ENCODE measurements around the gene GPR108. TPM values are rescaled to one million over a fixed set of nuclear protein-coding genes. Genes with fewer than 3 reads are reported as not detected.

GPR108 gene
- polyA plus RNA-seq, 3 donors: 90.9 to 147 (median 129) TPM

DNA sequence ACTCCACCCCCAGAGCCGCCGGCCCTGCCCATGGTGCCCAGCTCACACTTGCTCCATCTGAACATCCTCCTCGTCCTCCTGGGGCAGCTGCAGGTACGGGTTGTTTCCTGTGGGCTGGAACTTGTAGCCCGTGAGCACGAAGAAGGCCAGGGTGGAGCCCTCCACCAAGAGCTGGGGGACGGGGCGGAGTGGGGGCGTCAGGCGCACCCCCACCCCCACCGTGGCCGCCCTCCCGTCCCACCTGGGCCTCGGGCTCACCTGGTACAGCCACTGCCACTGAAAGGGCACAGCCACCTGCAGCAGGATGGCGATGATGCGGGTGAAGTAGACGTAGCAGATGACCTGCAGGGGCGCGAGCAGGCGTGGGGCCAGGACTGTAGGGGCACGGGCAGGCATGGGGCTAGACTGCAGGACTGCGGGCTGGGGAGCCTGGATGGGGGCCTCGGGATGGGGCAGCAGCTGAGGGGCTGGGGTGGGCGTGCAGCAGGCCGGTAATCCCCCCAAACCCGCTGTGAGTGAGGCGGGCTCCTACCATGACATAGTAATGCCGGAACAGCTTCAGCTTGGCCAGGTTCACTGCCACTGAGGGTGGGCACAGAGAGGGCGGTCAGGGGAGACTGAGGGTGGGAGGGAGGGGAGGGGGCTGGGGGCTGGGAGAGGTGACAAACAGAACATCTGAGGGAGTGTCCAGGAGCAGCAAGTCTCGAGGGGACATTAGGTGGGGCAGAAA lies 6.3 kb downstream of the GPR108 start:
- Histone ChIP-seq H3K4me2 (replicated peaks; ENCODE audit: extremely low read depth, low read length, poor library complexity, severe bottlenecking) (no peak overlapping the region), H3K9ac (ENCODE audit: insufficient read depth, low read length, poor library complexity, severe bottlenecking) (no peak overlapping the region), H3K4me1 (ENCODE audit: control insufficient read depth in 1 of 2, insufficient read depth in 2 of 2, low read length in 2 of 2) (peaks cover 35 to 41% of the 10 kb centered on the region in 2 donors), H3K9me3 (replicated peaks in 1 of 2; ENCODE audit: control insufficient read depth in 1 of 2, insufficient read depth in 1 of 2, low read length in 2 of 2) (no peaks in the 10 kb centered on the region), H3K4me3 (replicated peaks in 1 of 3; ENCODE audit: low read depth in 2 of 3, low read length in 3 of 3) (no peak overlapping the region), H3K36me3 (replicated peaks in 1 of 2; ENCODE audit: control insufficient read depth in 1 of 2, insufficient read depth in 2 of 2, low read length in 2 of 2) (peaks cover 29 to 45% of the 10 kb centered on the region in 2 donors), H3K27me3 (ENCODE audit: control insufficient read depth in 2 of 2, insufficient read depth in 2 of 2, low read length in 2 of 2) (no peaks in the 10 kb centered on the region), H3K79me2 (ENCODE audit: insufficient read depth, low read length) (peaks cover 4% of the 10 kb centered on the region), H2AFZ (ENCODE audit: insufficient read depth, low read depth, low read length, poor library complexity, severe bottlenecking) (no peak overlapping the region), H4K20me1 (ENCODE audit: insufficient read depth, low read length) (peaks cover 7% of the 10 kb centered on the region), H3K27ac (ENCODE audit: low read depth in 1 of 2, low read length in 2 of 2) (no peak overlapping the region)
- Mint-ChIP-seq H3K27me3 (ENCODE audit: low read depth in 3 of 3) (peaks cover 0 to 3% (median 0%) of the 10 kb centered on the region in 3 donors), H3K36me3 (peaks cover 37 to 59% of the 10 kb centered on the region in 2 donors), H3K27ac (no peak overlapping the region), H3K9me3 (peaks cover 0 to 3% (median 0%) of the 10 kb centered on the region in 7 donors), H3K4me3 (no peak overlapping the region), H3K4me1 (peaks cover 32% of the 10 kb centered on the region)
- TF ChIP-seq, protein P1, sequence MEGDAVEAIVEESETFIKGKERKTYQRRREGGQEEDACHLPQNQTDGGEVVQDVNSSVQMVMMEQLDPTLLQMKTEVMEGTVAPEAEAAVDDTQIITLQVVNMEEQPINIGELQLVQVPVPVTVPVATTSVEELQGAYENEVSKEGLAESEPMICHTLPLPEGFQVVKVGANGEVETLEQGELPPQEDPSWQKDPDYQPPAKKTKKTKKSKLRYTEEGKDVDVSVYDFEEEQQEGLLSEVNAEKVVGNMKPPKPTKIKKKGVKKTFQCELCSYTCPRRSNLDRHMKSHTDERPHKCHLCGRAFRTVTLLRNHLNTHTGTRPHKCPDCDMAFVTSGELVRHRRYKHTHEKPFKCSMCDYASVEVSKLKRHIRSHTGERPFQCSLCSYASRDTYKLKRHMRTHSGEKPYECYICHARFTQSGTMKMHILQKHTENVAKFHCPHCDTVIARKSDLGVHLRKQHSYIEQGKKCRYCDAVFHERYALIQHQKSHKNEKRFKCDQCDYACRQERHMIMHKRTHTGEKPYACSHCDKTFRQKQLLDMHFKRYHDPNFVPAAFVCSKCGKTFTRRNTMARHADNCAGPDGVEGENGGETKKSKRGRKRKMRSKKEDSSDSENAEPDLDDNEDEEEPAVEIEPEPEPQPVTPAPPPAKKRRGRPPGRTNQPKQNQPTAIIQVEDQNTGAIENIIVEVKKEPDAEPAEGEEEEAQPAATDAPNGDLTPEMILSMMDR (IDR thresholded peaks at IDR 0.05): no peak
- intact Hi-C loops (cut with micrococcal nuclease): no loop called here
- WGBS (ENCODE audit: insufficient coverage): 93% methylated on average over 22 of the region's 30 CpGs
- no peak for DNase-seq

DNA sequence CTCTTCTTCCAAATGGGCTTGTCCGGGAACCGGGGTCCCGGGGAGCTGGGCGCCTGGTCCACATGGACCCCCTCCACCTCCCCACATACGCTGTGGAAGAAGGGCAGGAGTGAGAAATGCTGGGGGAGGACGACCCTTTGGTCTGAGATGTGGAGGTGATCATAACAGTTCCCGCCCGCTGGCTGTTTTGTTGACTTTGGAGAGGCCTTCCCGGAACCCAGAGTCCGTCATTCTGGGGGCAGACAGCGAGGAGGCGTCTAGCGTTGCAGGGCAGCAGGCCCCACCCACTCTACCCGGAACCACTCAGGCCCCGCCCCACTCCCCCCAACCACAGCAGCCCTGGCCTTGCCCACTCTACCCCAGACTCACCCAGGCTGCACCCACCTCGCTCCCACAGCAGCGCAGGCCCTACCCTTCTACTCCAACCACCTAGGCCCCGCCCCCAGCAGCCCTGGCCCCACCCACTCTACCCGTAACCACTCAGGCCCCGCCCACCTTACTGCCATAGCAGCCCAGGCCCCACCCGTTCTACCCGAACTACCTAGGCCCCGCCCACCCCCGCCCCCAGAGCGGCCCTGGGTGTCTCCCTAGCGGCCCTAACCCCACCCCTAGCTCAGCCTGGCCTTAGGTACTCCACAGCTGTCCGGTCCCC lies 7.1 kb downstream of the GPR108 start:
- Histone ChIP-seq H2AFZ (ENCODE audit: insufficient read depth, low read depth, low read length, poor library complexity, severe bottlenecking) (no peak overlapping the region), H3K36me3 (replicated peaks in 1 of 2; ENCODE audit: control insufficient read depth in 1 of 2, insufficient read depth in 2 of 2, low read length in 2 of 2) (peaks cover 26 to 39% of the 10 kb centered on the region in 2 donors), H3K4me3 (replicated peaks in 1 of 3; ENCODE audit: low read depth in 2 of 3, low read length in 3 of 3) (peak overlapping the region in 1 of 3 experiments; percentile 23), H3K9me3 (replicated peaks in 1 of 2; ENCODE audit: control insufficient read depth in 1 of 2, insufficient read depth in 1 of 2, low read length in 2 of 2) (no peaks in the 10 kb centered on the region), H3K27ac (ENCODE audit: low read depth in 1 of 2, low read length in 2 of 2) (no peak overlapping the region), H4K20me1 (ENCODE audit: insufficient read depth, low read length) (no peaks in the 10 kb centered on the region), H3K27me3 (ENCODE audit: control insufficient read depth in 2 of 2, insufficient read depth in 2 of 2, low read length in 2 of 2) (no peaks in the 10 kb centered on the region), H3K79me2 (ENCODE audit: insufficient read depth, low read length) (no peaks in the 10 kb centered on the region), H3K4me2 (replicated peaks; ENCODE audit: extremely low read depth, low read length, poor library complexity, severe bottlenecking) (no peak overlapping the region), H3K9ac (ENCODE audit: insufficient read depth, low read length, poor library complexity, severe bottlenecking) (no peak overlapping the region), H3K4me1 (ENCODE audit: control insufficient read depth in 1 of 2, insufficient read depth in 2 of 2, low read length in 2 of 2) (peaks cover 32 to 37% of the 10 kb centered on the region in 2 donors)
- DNase-seq: no peak
- intact Hi-C loops (cut with micrococcal nuclease): no loop called here
- Mint-ChIP-seq H3K4me1 (peaks cover 32% of the 10 kb centered on the region), H3K27me3 (ENCODE audit: low read depth in 3 of 3) (peaks cover 0 to 3% (median 2%) of the 10 kb centered on the region in 3 donors), H3K9me3 (peaks cover 0 to 3% (median 0%) of the 10 kb centered on the region in 7 donors), H3K4me3 (no peak overlapping the region), H3K36me3 (peaks cover 30 to 56% of the 10 kb centered on the region in 2 donors), H3K27ac (peak overlapping the region in 1 of 7 donors; percentile 16)
- 83% methylated on average over 14 of the region's 27 CpGs for WGBS (ENCODE audit: insufficient coverage)
- TF ChIP-seq, protein P1 (IDR thresholded peaks at IDR 0.05): no peak

Measured in CD14-positive monocyte (primary cell).